Heart right ventricle (tissue), 16 donors: ENCODE measurements around the gene LIF. TPM values are rescaled to one million over a fixed set of nuclear protein-coding genes. Genes with fewer than 3 reads are reported as not detected.

Experiments
- ATAC-seq, 8 donors: fragments of 200-7000 bp; cut with Tn5 transposase; one replicate each; pipeline ENCODE4 v1.9.1; 2020; ENCODE audit warnings: mild to moderate bottlenecking in 8 of 8, moderate library complexity in 8 of 8, moderate number of reproducible peaks in 1 of 8
- DNase-seq, 2 donors: peaks; one replicate each; pipeline ENCODE4 v3.0.0-alpha.2; 2020
- H3K27ac ChIP-seq, 10 donors: fragments of 200-600 bp; sonication (generic) in 2 of 10; one replicate each; pipeline versions ENCODE4 v1.5.0 to v1.8.0; 2020 to 2022; ENCODE audit warnings: mild to moderate bottlenecking in 3 of 10
- H3K27me3 ChIP-seq, 7 donors: fragments of 200-600 bp; one replicate each; pipeline ENCODE4 v1.8.0; 2021 to 2022; ENCODE audit warnings: mild to moderate bottlenecking in 2 of 7
- H3K36me3 ChIP-seq, 9 donors: fragments of 200-600 bp; sonication (generic) in 1 of 9; one replicate each; pipeline versions ENCODE4 v1.5.0 to v1.8.0; 2020 to 2022; ENCODE audit warnings: mild to moderate bottlenecking in 2 of 9
- H3K4me1 ChIP-seq, 9 donors: fragments of 200-600 bp; sonication (generic) in 1 of 9; one replicate each; pipeline versions ENCODE4 v1.5.0 to v1.8.0; 2020 to 2022; ENCODE audit warnings: mild to moderate bottlenecking in 4 of 9
- H3K4me3 ChIP-seq, 10 donors: fragments of 200-600 bp; sonication (generic) in 2 of 10; one replicate each; pipeline versions ENCODE4 v1.5.0 to v1.8.0; 2020 to 2022; ENCODE audit warnings: mild to moderate bottlenecking in 7 of 10, moderate library complexity in 2 of 10
- H3K9me3 ChIP-seq, 11 donors: fragments of 200-600 bp in 10 of 11; sonication (generic) in 2 of 11; one replicate each; pipeline versions ENCODE4 v1.5.0 to v1.8.0; 2013 to 2022; ENCODE audit warnings: mild to moderate bottlenecking in 2 of 11, control low read depth in 1 of 11, moderate library complexity in 1 of 11
- WGBS, 2 donors: extraction: QIAGEN DNeasy Blood & Tissue Kit; methylation state at CpG; one replicate each; pipeline ENCODE4 v1.1.7; 2013; ENCODE audit warnings: inconsistent platforms in 1 of 2; 5-methylcytosine and 5-hydroxymethylcytosine counted together
- intact Hi-C, 10 donors: fragments of 100-400 bp; cut with DNase I; formaldehyde crosslinking; loops; one replicate each; pipeline versions ENCODE4 v1.11.1 to v1.14.2; 2022
- polyA plus RNA-seq, 2 donors: library from polyadenylated mRNA; stranded (reverse); fragments of 200-250 nt; gene quantifications; one replicate each; pipeline ENCODE4 v1.2.3, GENCODE V29; 2013
- total RNA-seq, 10 donors: library from RNA; stranded (reverse); fragmentation: NEBNext Ultra II Directional in 3 of 10; extraction: Animal tissue kit (Norgen Biotek cat#: 25700) in 3 of 10; gene quantifications; one replicate each; pipeline versions ENCODE4 v1.2.1 to v1.2.4, GENCODE V29; 2021 to 2023
- TF ChIP-seq, protein P1 (sequence below), 9 donors: fragments of 200-600 bp; sonication (generic) in 2 of 9; IDR thresholded peaks; one replicate each; pipeline versions ENCODE4 v1.5.0 to v1.8.0; 2021 to 2022; ENCODE audit warnings: antibody characterized with exemption in 9 of 9, mild to moderate bottlenecking in 5 of 9, moderate library complexity in 1 of 9
- donor health status: Arrhythmogenic right ventricular cardiomyopathy.
- donor health status: ischemic (EF 13 %, LVEDD 7.1; RV severe dilation, severe dysfunction).
- donor health status: healthy with polysubstance abuse.
- donor health status: DM: no; HTN: yes; CAD: no.
- donor health status: DM: no; HTN: no; CAD: no.
- donor health status: ischemic (EF 25% LVEDD 6.9; RV normal size, moderate dysfunction).
- donor health status: ischemic (EF 25% LVEDD 5.7; RV mildly dilated, moderate dysfunction).
- donor health status: healthy.
- donor health status: DM: yes; HTN: yes; CAD: no.
- donor health status: Ischemic cardiomyopathy.
- donor health status: ischemic (EF 35%, LVEDD 5.7; RV mildly dilated, moderate dysfunction).
- donor health status: nonischemic (EF 11% LVEDD 7.7; RV severe dilation, severe dysfunction).
- donor health status: DM: yes; HTN: yes; CAD: no.
- donor health status: PGD.
- donor health status: ischemic (EF 29% LVEDD 5.4; RV normal size, mild dysfunction).
- donor health status: nonischemic (EF 23%, LVEDD 6.1; RV moderate dilation, normal function).

The LIF gene
- total and polyA plus RNA-seq, 12 donors: 0.17 to 8.8 (median 0.53) TPM

- WGBS, 2 donors: 25 to 29% methylated on average over 22 of the region's 22 CpGs
- Histone ChIP-seq H3K27me3 (peaks cover 0 to 46% (median 33%) of the 10 kb centered on the region in 7 donors), H3K27ac (peak overlapping the region in 4 of 10 donors; percentile 43 to 88 (median 55)), H3K36me3 (no peaks in the 10 kb centered on the region), H3K9me3 (no peaks in the 10 kb centered on the region), H3K4me1 (peaks cover 5 to 64% (median 21%) of the 10 kb centered on the region in 9 donors), H3K4me3 (no peak overlapping the region)
- TF ChIP-seq, protein P1, sequence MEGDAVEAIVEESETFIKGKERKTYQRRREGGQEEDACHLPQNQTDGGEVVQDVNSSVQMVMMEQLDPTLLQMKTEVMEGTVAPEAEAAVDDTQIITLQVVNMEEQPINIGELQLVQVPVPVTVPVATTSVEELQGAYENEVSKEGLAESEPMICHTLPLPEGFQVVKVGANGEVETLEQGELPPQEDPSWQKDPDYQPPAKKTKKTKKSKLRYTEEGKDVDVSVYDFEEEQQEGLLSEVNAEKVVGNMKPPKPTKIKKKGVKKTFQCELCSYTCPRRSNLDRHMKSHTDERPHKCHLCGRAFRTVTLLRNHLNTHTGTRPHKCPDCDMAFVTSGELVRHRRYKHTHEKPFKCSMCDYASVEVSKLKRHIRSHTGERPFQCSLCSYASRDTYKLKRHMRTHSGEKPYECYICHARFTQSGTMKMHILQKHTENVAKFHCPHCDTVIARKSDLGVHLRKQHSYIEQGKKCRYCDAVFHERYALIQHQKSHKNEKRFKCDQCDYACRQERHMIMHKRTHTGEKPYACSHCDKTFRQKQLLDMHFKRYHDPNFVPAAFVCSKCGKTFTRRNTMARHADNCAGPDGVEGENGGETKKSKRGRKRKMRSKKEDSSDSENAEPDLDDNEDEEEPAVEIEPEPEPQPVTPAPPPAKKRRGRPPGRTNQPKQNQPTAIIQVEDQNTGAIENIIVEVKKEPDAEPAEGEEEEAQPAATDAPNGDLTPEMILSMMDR (IDR thresholded peaks at IDR 0.05): no peak
- ATAC-seq: peak; percentile 21 to 61 (median 44)
- intact Hi-C loops: loop anchor here in 1 of 10 donors (5.0 kb wide), 1 partner anchor 46 kb away; no protein-coding TSS in a partner anchor
- DNase-seq: peak; percentile 78 to 80
Measured at GRCh38 chr22:30253205-30253852, 6.8 kb upstream of the LIF start.

GRCh38 chr22:30252411-30253204 is 6.0 kb upstream of the LIF start:
- no peak overlapping the region for H3K4me3 ChIP-seq
- peaks cover 0 to 45% (median 41%) of the 10 kb centered on the region in 7 donors for H3K27me3 ChIP-seq
- TF ChIP-seq, protein P1 (IDR thresholded peaks at IDR 0.05): no peak
- H3K36me3 ChIP-seq: no peaks in the 10 kb centered on the region
- H3K9me3 ChIP-seq: no peaks in the 10 kb centered on the region
- peaks cover 5 to 68% (median 21%) of the 10 kb centered on the region in 9 donors for H3K4me1 ChIP-seq
- intact Hi-C loops: loop anchor here in 1 of 10 donors (5.0 kb wide), 1 partner anchor 45 kb away; no protein-coding TSS in a partner anchor
- no peak for DNase-seq
- ATAC-seq: peak in 2 of 8 donors; percentile 1 to 2
- WGBS, 2 donors: 71 to 74% methylated on average over 22 of the region's 22 CpGs
- peak overlapping the region in 6 of 10 donors; percentile 10 to 88 (median 54) for H3K27ac ChIP-seq

GRCh38 chr22:30251711-30252110 is 5.2 kb upstream of the LIF start:
- Histone ChIP-seq H3K27me3 (peaks cover 3 to 49% (median 44%) of the 10 kb centered on the region in 7 donors), H3K4me3 (no peak overlapping the region), H3K9me3 (no peaks in the 10 kb centered on the region), H3K4me1 (peaks cover 5 to 77% (median 24%) of the 10 kb centered on the region in 9 donors), H3K27ac (peak overlapping the region in 5 of 10 donors; percentile 48 to 88 (median 56)), H3K36me3 (no peaks in the 10 kb centered on the region)
- TF ChIP-seq, protein P1 (IDR thresholded peaks at IDR 0.05): no peak
- DNase-seq (peak; percentile 54), ATAC-seq (no peak)
- intact Hi-C loops: loop anchor here in 1 of 10 donors (5.0 kb wide), 1 partner anchor 44 kb away; no protein-coding TSS in a partner anchor
- WGBS, 2 donors: 47 to 51% methylated on average over 10 of the region's 10 CpGs

DNA sequence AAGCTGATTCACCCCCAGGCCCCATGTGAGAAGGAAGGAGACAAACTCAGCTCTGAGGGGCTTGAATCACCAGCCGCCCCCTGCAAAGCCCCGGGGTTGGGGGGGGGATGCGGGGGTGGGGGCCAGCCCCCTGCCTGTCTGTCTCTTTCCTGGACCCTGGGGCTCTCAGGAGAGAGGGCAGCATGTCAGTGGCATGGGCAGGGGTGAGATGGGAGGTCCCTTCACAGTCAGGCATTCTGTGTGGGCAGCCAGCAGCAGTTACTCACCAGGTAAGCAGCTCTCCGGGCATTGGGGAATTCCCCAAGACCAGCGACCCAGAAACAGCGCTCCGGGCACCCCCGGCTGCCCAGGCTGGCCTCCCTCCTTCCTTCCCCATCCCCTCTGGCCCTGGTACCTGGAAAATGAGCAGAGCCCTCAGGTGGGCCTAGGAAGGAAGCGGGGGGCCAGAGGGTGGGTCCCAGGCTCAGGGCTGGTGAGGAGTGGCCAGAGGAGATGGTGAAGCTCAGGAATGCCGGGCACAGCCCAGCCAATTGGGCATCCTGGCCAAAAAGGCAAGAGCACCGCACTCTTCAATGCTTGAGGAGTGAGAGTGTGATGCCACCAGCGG is 4.2 kb upstream of the LIF start:
- H3K27ac ChIP-seq: peak overlapping the region in 4 of 10 donors; percentile 8 to 88 (median 43)
- H3K36me3 ChIP-seq: no peaks in the 10 kb centered on the region
- no peak overlapping the region for H3K4me3 ChIP-seq
- peaks cover 3 to 59% (median 47%) of the 10 kb centered on the region in 7 donors for H3K27me3 ChIP-seq
- no peaks in the 10 kb centered on the region for H3K9me3 ChIP-seq
- no peak for DNase-seq
- intact Hi-C loops: loop anchor here in 1 of 10 donors (5.0 kb wide), 1 partner anchor 43 kb away; no protein-coding TSS in a partner anchor
- WGBS, 2 donors: 73 to 75% methylated on average over 12 of the region's 12 CpGs
- TF ChIP-seq, protein P1 (IDR thresholded peaks at IDR 0.05): no peak
- H3K4me1 ChIP-seq: peaks cover 2 to 77% (median 31%) of the 10 kb centered on the region in 9 donors
- ATAC-seq: no peak
